Measurements from ENCODE around the gene AMBRA1. TPM values are rescaled to one million over a fixed set of nuclear protein-coding genes. Genes with fewer than 3 reads are reported as not detected.

Gene AMBRA1
- total RNA-seq, 2 experiments from 2014 or later = 24.6 to 30.7 TPM

- Histone ChIP-seq H4K20me1 (ENCODE audit: insufficient read depth, low read length) (peaks cover 9% of the 10 kb centered on the region), H3K4me2 (ENCODE audit: low read length) (no peak overlapping the region), H3K9me2 (ENCODE audit: insufficient read depth, low read length) (no peaks in the 10 kb centered on the region), H3K27ac (ENCODE audit: low read depth, low read length, poor library complexity, severe bottlenecking) (no peak overlapping the region), H3K79me2 (ENCODE audit: insufficient read depth, low read depth, low read length) (peaks cover 52% of the 10 kb centered on the region; the same call in 1 of the 2 replicates), H3K4me1 (ENCODE audit: insufficient read depth, low read length, poor library complexity, severe bottlenecking) (peaks cover 29% of the 10 kb centered on the region), H3K36me3 (ENCODE audit: insufficient read depth, low read length) (no peaks in the 10 kb centered on the region), H3K9me3 (ENCODE audit: low read length) (no peaks in the 10 kb centered on the region), H3K4me3 (ENCODE audit: low read depth, low read length, poor library complexity, severe bottlenecking) (no peak overlapping the region), H2AFZ (ENCODE audit: low read length) (no peak overlapping the region)
- CTCF ChIA-PET (ENCODE audit: unreplicated experiment) = no interaction called here
- DNase-seq (ENCODE audit: low spot score) = no peak
- POLR2A ChIA-PET = interaction anchor here (1.1 to 1.2 kb wide), 2 partner anchors 10 to 196 kb away, joined by 3 read pairs; no protein-coding TSS in a partner anchor
- TF ChIP-seq CTCF (conservative IDR thresholded peaks at IDR 0.05; ENCODE audit: low read length) (no peak), EZH2phosphoT487 (IDR thresholded peaks at IDR 0.05; ENCODE audit: borderline replicate concordance, low read depth, low read length) (no peak)
- intact Hi-C loops (cut with micrococcal nuclease; ENCODE audit: unreplicated experiment) = no loop called here
- no TSS peak for BruUV-seq (replicated peaks)
Measured at GRCh38 chr11:46557684-46558151, 36.1 kb downstream of the AMBRA1 start.

DNA sequence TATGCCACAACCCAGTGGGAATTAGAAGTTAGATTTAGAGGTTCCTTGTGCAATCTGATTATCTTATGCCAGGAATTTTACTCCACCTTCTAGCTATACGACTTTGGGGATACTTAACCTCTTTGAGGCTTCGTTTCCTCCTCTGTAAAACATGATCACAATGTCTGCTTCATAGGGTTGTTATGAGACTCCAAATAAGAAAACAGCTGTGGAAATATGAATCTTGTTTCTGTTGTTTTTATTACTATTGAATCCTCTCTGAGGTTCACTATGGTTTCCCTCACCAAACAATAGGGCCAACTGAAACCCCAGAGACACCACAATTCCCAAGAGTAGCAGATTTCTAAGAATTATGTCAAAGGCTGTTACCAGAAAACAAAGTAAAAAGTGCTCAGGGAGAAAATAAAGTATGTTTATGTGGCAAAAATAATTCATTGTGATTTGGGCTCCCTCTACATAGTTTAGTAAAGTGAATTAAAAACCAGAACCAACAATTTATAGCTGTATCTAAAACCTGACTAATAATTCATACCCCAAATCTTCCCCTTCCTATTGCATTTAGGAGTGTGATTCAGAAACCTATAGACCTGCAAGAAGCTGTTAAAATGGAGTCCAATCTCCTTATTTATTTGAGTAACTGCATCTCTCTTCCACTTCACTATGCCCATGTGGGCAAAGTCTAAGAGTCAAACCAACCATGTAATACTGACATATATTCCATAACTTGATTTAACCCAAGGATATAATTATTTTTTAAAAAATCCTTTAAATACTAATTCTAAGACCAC, 38.4 kb downstream of the AMBRA1 start:
- intact Hi-C loops (cut with micrococcal nuclease; ENCODE audit: unreplicated experiment) = no loop called here
- H3K4me3 ChIP-seq (ENCODE audit: low read depth, low read length, poor library complexity, severe bottlenecking) = no peak overlapping the region
- no peak overlapping the region for H2AFZ ChIP-seq (ENCODE audit: low read length)
- DNase-seq (ENCODE audit: low spot score) = no peak
- peaks cover 39% of the 10 kb centered on the region; the same call in 1 of the 2 replicates for H3K79me2 ChIP-seq (ENCODE audit: insufficient read depth, low read depth, low read length)
- no peaks in the 10 kb centered on the region for H3K36me3 ChIP-seq (ENCODE audit: insufficient read depth, low read length)
- H3K9me3 ChIP-seq (ENCODE audit: low read length) = no peaks in the 10 kb centered on the region
- no peaks in the 10 kb centered on the region for H3K9me2 ChIP-seq (ENCODE audit: insufficient read depth, low read length)
- no TSS peak for BruUV-seq (replicated peaks)
- POLR2A ChIA-PET = interaction anchor here (0.9 kb wide), 1 partner anchor 109 kb away, joined by 3 read pairs; no protein-coding TSS in a partner anchor
- CTCF ChIA-PET (ENCODE audit: unreplicated experiment) = no interaction called here
- TF ChIP-seq CTCF (conservative IDR thresholded peaks at IDR 0.05; ENCODE audit: low read length) (no peak), EZH2phosphoT487 (IDR thresholded peaks at IDR 0.05; ENCODE audit: borderline replicate concordance, low read depth, low read length) (no peak)
- peaks cover 9% of the 10 kb centered on the region for H3K4me1 ChIP-seq (ENCODE audit: insufficient read depth, low read length, poor library complexity, severe bottlenecking)
- no peak overlapping the region for H3K27ac ChIP-seq (ENCODE audit: low read depth, low read length, poor library complexity, severe bottlenecking)
- H4K20me1 ChIP-seq (ENCODE audit: insufficient read depth, low read length) = peaks cover 5% of the 10 kb centered on the region; the same call in 1 of the 2 replicates
- no peak overlapping the region for H3K4me2 ChIP-seq (ENCODE audit: low read length)
